Trophoblast cell (in vitro differentiated cells and primary cell): ENCODE measurements around the gene TTLL8.

Experiments
- DNase-seq, 2 donors: peaks; one replicate each; pipeline ENCODE4 v3.0.0-alpha.2; 2016
- H2AFZ ChIP-seq: 2 replicates; pipeline ENCODE4 v1.6.1; 2013; ENCODE audit warnings: low read length, moderate library complexity, mild to moderate bottlenecking; ENCODE audit not compliant: insufficient read depth, poor library complexity
- H2AK5ac ChIP-seq: 2 replicates; pipeline ENCODE4 v1.6.1; 2013; ENCODE audit warnings: mild to moderate bottlenecking, low read length
- H2BK120ac ChIP-seq: 2 replicates; pipeline ENCODE4 v1.6.1; 2013; ENCODE audit warnings: low read length, mild to moderate bottlenecking, moderate library complexity; ENCODE audit not compliant: insufficient read depth, poor library complexity
- H2BK12ac ChIP-seq: 2 replicates; pipeline ENCODE4 v1.6.1; 2013; ENCODE audit warnings: mild to moderate bottlenecking, low read length, moderate library complexity
- H2BK5ac ChIP-seq: 2 replicates; pipeline ENCODE4 v1.6.1; 2013; ENCODE audit warnings: low read length, low read depth, moderate library complexity, mild to moderate bottlenecking; ENCODE audit not compliant: poor library complexity
- H3K14ac ChIP-seq: 2 replicates; pipeline ENCODE4 v1.6.1; 2013; ENCODE audit warnings: mild to moderate bottlenecking, low read length
- H3K18ac ChIP-seq: 2 replicates; pipeline ENCODE4 v1.6.1; 2013; ENCODE audit warnings: mild to moderate bottlenecking, low read length
- H3K23ac ChIP-seq: 2 replicates; pipeline ENCODE4 v1.6.1; 2013; ENCODE audit warnings: low read length
- H3K27ac ChIP-seq: 2 replicates; pipeline ENCODE4 v1.5.1; 2013; ENCODE audit warnings: low read depth, mild to moderate bottlenecking, inconsistent platforms, low read length, moderate library complexity
- H3K27me3 ChIP-seq: 2 replicates; pipeline ENCODE4 v1.6.1; 2013; ENCODE audit warnings: inconsistent platforms, mild to moderate bottlenecking, low read length, moderate library complexity; ENCODE audit not compliant: insufficient read depth
- H3K36me3 ChIP-seq, 2 experiments: 1 replicate in 1 of 2; 2 replicates in 1 of 2; pipeline ENCODE4 v1.6.1; 2013; ENCODE audit warnings: low read length in 2 of 2, mild to moderate bottlenecking in 2 of 2, moderate library complexity in 1 of 2; ENCODE audit not compliant: insufficient read depth in 2 of 2, control insufficient read depth in 1 of 2
- H3K4ac ChIP-seq: 2 replicates; pipeline ENCODE4 v1.6.1; 2013; ENCODE audit warnings: low read depth, mild to moderate bottlenecking, low read length, moderate library complexity
- H3K4me1 ChIP-seq, 2 experiments: 1 replicate in 1 of 2; 2 replicates in 1 of 2; pipeline ENCODE4 v1.6.1; 2013; ENCODE audit warnings: low read length in 2 of 2, mild to moderate bottlenecking in 2 of 2, moderate library complexity in 1 of 2; ENCODE audit not compliant: insufficient read depth in 2 of 2, control insufficient read depth in 1 of 2
- H3K4me2 ChIP-seq: 2 replicates; pipeline ENCODE4 v1.6.1; 2013; ENCODE audit warnings: inconsistent platforms, mild to moderate bottlenecking, low read length, moderate library complexity
- H3K4me3 ChIP-seq: 2 replicates; pipeline ENCODE4 v1.5.1; 2013; ENCODE audit warnings: mild to moderate bottlenecking, low read depth, low read length, inconsistent platforms
- H3K79me1 ChIP-seq: one replicate; pipeline ENCODE4 v1.6.1; 2013; ENCODE audit warnings: low read length
- H3K79me2 ChIP-seq: 2 replicates; pipeline ENCODE4 v1.6.1; 2013; ENCODE audit warnings: low read length, mild to moderate bottlenecking; ENCODE audit not compliant: control insufficient read depth, insufficient read depth, poor library complexity
- H3K9ac ChIP-seq: 2 replicates; pipeline ENCODE4 v1.6.1; 2013; ENCODE audit warnings: mild to moderate bottlenecking, low read length
- H3K9me3 ChIP-seq: 2 replicates; pipeline ENCODE4 v1.6.1; 2013; ENCODE audit warnings: low read depth, mild to moderate bottlenecking, control low read depth, inconsistent platforms, low read length; ENCODE audit not compliant: insufficient read depth
- H4K12ac ChIP-seq: 2 replicates; pipeline ENCODE4 v1.6.1; 2013; ENCODE audit warnings: low read depth, mild to moderate bottlenecking, low read length, moderate library complexity
- H4K8ac ChIP-seq: 2 replicates; pipeline ENCODE4 v1.6.1; 2013; ENCODE audit warnings: low read depth, mild to moderate bottlenecking, low read length, moderate library complexity
- H4K91ac ChIP-seq: one replicate; pipeline ENCODE4 v1.6.1; 2013; ENCODE audit warnings: low read depth, mild to moderate bottlenecking, low read length, moderate library complexity
- WGBS: extraction: QIAGEN DNeasy Blood & Tissue Kit; methylation state at CpG from one replicate; pipeline ENCODE4 v1.1.7; 2013; ENCODE audit warnings: missing lambda C conversion rate; ENCODE audit not compliant: insufficient read length, insufficient coverage; ENCODE audit errors: extremely low coverage; 5-methylcytosine and 5-hydroxymethylcytosine counted together

TTLL8 gene

DNA sequence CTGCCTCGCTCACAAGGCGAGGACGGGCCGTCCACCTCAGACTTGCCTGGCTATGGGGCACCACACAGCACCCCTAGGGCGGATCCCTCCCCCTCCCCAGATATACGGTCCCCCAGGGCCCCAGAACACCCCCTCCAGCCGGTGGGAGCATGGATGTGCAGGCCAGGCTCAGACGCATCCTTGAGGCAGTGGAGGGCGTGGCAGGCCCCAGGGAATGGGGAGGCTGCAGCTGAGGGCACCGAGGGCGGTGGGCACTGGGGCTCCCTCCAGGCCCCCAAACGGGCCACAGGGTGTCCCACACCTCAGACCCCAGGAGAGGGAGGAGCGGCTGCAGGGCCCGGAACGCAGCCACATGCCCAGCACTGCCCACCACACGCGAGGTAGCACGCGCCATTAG is 12.1 kb downstream of the TTLL8 start:
- Histone ChIP-seq H3K27ac (no peak overlapping the region), H3K4me3 (no peak overlapping the region), H2BK5ac (no peak overlapping the region), H3K36me3 (no peaks in the 10 kb centered on the region), H4K8ac (no peak overlapping the region), H3K79me1 (no peaks in the 10 kb centered on the region), H3K23ac (no peak overlapping the region), H2AK5ac (no peak overlapping the region), H3K4me2 (no peak overlapping the region), H3K9me3 (no peaks in the 10 kb centered on the region), H3K9ac (no peak overlapping the region), H2BK120ac (no peak overlapping the region), H2BK12ac (no peak overlapping the region), H4K91ac (no peak overlapping the region), H3K4ac (no peak overlapping the region), H3K14ac (no peak overlapping the region), H3K4me1 (no peaks in the 10 kb centered on the region), H3K18ac (no peak overlapping the region), H4K12ac (no peak overlapping the region), H2AFZ (no peak overlapping the region), H3K27me3 (no peaks in the 10 kb centered on the region), H3K79me2 (no peaks in the 10 kb centered on the region)
- no peak for DNase-seq
- no CpG with 5 or more reads among the region's 19 CpGs for WGBS

DNA sequence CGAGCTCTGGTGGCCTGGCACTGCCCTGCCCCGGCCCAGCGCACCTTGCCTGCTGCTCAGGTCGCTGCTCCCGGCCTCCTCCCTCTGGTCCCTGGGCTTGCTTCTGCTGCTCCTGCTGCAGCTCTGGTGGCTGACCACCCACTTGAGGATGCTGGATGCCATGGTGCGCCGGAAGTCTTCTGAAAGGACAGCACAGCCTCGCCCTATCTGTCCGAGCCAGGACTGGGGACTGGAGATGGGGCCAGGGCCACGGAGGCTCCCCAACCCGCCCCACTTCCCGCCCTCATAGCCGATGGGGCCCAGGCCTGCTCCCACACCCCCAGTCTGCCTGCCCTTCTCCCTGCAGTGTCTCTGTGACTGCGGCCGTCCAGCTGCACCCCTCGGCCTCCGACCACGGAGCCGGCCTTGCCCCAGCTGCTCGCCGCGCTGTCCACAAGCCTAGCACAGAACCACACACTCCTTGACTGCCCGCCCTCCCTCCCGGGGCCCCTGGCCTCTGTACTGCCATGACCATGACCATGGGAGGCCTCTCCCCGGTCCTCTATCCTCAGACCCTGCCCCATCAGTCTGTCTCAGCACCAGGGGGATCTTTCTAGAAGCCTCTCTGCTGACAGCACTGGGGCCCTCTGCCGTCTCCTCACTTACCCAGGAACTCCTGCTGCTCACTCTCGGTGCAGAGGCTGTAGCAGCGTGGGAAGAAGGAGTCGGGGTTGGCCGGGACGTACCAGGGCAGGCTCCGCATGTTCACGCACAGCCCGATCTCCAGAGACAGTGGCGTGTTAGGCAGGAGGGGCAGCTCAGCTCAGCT is 12.7 kb downstream of the TTLL8 start:
- Histone ChIP-seq H3K18ac (no peak overlapping the region), H4K12ac (no peak overlapping the region), H3K14ac (no peak overlapping the region), H3K4me3 (no peak overlapping the region), H4K91ac (no peak overlapping the region), H3K79me1 (no peaks in the 10 kb centered on the region), H2BK12ac (no peak overlapping the region), H3K4me2 (no peak overlapping the region), H3K9me3 (no peaks in the 10 kb centered on the region), H3K4ac (no peak overlapping the region), H3K79me2 (no peaks in the 10 kb centered on the region), H3K27ac (no peak overlapping the region), H3K9ac (no peak overlapping the region), H3K4me1 (no peaks in the 10 kb centered on the region), H2AK5ac (no peak overlapping the region), H2BK5ac (no peak overlapping the region), H2AFZ (no peak overlapping the region), H3K27me3 (no peaks in the 10 kb centered on the region), H3K36me3 (no peaks in the 10 kb centered on the region), H4K8ac (no peak overlapping the region), H3K23ac (no peak overlapping the region), H2BK120ac (no peak overlapping the region)
- DNase-seq = no peak
- no CpG with 5 or more reads among the region's 35 CpGs for WGBS

DNA sequence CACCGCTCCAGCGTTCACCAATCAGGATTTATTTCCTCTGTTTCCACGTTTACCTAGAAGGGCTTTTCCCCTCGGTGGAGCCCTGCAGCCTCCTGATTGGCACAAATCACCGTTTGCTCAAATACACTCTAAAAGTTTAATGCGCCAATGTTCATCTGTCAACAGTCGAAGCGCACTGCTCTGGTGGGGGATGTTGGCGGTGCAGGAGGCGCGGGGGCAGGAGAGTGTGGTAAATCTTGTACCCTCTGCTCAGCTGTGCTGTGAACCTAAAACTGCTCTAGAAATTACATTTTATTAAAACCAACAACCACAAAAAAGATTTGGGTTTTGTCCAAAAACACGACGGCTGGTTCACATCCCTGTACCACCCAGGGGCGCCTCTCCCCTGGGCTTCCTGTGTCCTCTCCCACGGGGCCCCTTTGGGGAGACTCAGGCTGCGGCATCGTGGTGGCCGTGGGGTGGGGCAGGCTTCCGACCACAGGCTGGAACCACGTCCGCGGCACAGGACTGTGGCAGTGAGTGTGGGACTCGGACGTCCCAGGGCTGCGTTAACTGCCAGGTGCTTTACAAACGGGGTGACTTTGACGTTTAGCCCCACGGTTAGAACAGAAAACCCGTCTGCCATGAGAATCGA is 13.5 kb downstream of the TTLL8 start:
- Histone ChIP-seq H3K18ac (no peak overlapping the region), H3K79me1 (no peaks in the 10 kb centered on the region), H2BK12ac (no peak overlapping the region), H4K12ac (no peak overlapping the region), H3K9me3 (peaks cover 6% of the 10 kb centered on the region), H2AK5ac (no peak overlapping the region), H4K91ac (no peak overlapping the region), H3K79me2 (no peaks in the 10 kb centered on the region), H3K27ac (no peak overlapping the region), H3K23ac (no peak overlapping the region), H2BK5ac (no peak overlapping the region), H3K9ac (no peak overlapping the region), H3K14ac (no peak overlapping the region), H3K4me3 (no peak overlapping the region), H4K8ac (no peak overlapping the region), H3K4me2 (no peak overlapping the region), H3K4me1 (no peaks in the 10 kb centered on the region), H2BK120ac (no peak overlapping the region), H3K36me3 (no peaks in the 10 kb centered on the region), H2AFZ (no peak overlapping the region), H3K4ac (no peak overlapping the region), H3K27me3 (no peaks in the 10 kb centered on the region)
- no peak for DNase-seq
- WGBS = no CpG with 5 or more reads among the region's 30 CpGs

DNA sequence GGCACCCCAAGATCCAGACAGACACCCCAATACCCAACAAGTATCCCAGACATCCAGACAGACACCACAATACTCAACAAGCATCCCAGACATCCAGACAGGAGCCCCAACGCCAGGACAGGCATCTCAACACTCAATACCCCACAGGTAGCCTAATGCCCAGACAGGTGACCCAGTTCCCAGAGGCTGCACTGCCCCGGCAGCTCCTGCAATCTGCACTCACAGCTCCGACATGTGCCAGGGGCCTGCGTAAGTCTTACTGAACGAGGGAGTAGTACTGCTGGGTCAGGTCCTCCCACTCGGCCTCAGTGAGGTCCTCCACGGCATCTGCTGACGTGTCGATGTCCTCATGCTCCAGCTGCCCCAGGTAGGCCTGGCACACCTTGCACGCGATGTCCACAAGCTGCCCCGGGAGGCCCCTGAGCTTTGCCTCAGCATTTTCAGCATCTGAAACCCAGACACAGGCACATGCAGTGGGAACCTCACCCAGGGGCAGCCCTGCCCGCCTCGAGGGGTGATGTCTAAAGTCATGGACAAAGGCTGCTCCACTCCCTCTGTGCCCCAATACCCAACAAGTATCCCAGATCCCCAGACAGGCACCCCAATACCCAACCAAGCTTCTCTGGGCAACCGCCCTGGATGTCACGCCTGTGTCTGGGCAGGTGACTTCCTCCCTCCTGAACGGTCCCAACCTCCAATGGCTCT is 16.6 kb downstream of the TTLL8 start:
- H2BK5ac ChIP-seq = no peak overlapping the region
- H4K8ac ChIP-seq = no peak overlapping the region

More for the DNA sequence above, 16.6 kb downstream of the TTLL8 start:
- Histone ChIP-seq H2AK5ac (no peak overlapping the region), H3K4me2 (no peak overlapping the region), H3K27ac (no peak overlapping the region), H3K4ac (no peak overlapping the region), H2BK12ac (no peak overlapping the region), H4K91ac (no peak overlapping the region), H3K36me3 (no peaks in the 10 kb centered on the region), H3K79me1 (no peaks in the 10 kb centered on the region), H3K23ac (no peak overlapping the region), H3K4me3 (no peak overlapping the region), H3K9me3 (peaks cover 8% of the 10 kb centered on the region), H3K18ac (no peak overlapping the region), H2BK120ac (no peak overlapping the region), H2AFZ (no peak overlapping the region), H3K79me2 (no peaks in the 10 kb centered on the region), H4K12ac (no peak overlapping the region), H3K4me1 (no peaks in the 10 kb centered on the region), H3K27me3 (no peaks in the 10 kb centered on the region), H3K9ac (no peak overlapping the region), H3K14ac (no peak overlapping the region)
- WGBS = no CpG with 5 or more reads among the region's 17 CpGs
- DNase-seq = no peak
